Loucy (cell line): ENCODE results near the gene ZNF644.

ENCODE experiments used
- EZH2phosphoT487 ChIP-seq: fragments of 200-600 bp; IDR thresholded peaks from 2 replicates; pipeline ENCODE4 v1.6.1; 2018; ENCODE audit warnings: antibody characterized with exemption, mild to moderate bottlenecking, moderate library complexity, borderline replicate concordance
- TF ChIP-seq, protein P1 (sequence below): fragments of 200-600 bp; sonication (generic); conservative IDR thresholded peaks from 2 replicates; pipeline ENCODE4 v1.5.1; 2014; ENCODE audit warnings: mild to moderate bottlenecking, antibody characterized with exemption, low read length

DNA sequence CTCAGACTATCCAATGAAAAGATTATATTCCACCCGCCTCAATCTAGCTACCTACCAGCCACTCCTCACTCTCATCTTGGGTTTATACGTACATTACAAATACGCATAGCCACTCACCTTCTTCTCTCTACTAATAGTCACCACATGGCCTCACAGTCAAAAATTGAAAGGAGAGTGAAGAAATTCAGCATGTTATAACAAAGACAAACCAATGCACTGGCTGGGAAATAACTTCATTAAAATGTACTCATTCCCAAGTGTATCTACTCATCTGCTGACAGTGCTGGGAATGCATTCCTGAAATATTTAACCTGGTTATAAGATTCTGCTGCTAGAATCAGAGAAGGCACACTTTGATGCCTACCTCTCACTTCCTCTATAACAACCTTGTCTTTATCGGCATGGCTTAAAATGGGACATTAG is 6.5 kb downstream of the ZNF644 start:
- TF ChIP-seq EZH2phosphoT487: no peak
- TF ChIP-seq, protein P1, sequence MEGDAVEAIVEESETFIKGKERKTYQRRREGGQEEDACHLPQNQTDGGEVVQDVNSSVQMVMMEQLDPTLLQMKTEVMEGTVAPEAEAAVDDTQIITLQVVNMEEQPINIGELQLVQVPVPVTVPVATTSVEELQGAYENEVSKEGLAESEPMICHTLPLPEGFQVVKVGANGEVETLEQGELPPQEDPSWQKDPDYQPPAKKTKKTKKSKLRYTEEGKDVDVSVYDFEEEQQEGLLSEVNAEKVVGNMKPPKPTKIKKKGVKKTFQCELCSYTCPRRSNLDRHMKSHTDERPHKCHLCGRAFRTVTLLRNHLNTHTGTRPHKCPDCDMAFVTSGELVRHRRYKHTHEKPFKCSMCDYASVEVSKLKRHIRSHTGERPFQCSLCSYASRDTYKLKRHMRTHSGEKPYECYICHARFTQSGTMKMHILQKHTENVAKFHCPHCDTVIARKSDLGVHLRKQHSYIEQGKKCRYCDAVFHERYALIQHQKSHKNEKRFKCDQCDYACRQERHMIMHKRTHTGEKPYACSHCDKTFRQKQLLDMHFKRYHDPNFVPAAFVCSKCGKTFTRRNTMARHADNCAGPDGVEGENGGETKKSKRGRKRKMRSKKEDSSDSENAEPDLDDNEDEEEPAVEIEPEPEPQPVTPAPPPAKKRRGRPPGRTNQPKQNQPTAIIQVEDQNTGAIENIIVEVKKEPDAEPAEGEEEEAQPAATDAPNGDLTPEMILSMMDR: no peak
